ENCODE measurements around the gene ATRNL1.

GRCh38 chr10:115851695-115852094, 758.5 kb downstream of the ATRNL1 start:
- no peak for TF ChIP-seq EZH2 (IDR thresholded peaks at IDR 0.05; ENCODE audit: borderline replicate concordance, low read length)
- no peak for TF ChIP-seq CTCF (IDR thresholded peaks at IDR 0.05; ENCODE audit: low read length)

All from OCI-LY1 (cell line).